Naive thymus-derived CD4-positive, alpha-beta T cell (primary cell): ENCODE results near the gene METTL24. TPM values are rescaled to one million over a fixed set of nuclear protein-coding genes. Genes with fewer than 3 reads are reported as not detected.

ENCODE experiments used
- ATAC-seq: fragments of 150-1000 bp; cut with Tn5 transposase; 2 replicates; pipeline ENCODE4 v1.10.0; 2021; ENCODE audit warnings: mild to moderate bottlenecking, moderate library complexity
- CTCF ChIA-PET: fragments of 350-600 bp; sonication (Branson Sonifier 250); formaldehyde crosslinking; loops from one replicate; lab custom pipeline; 2021; ENCODE audit warnings: antibody characterized with exemption; lab: Charles Lee
- POLR2A ChIA-PET: fragments of 350-600 bp; sonication (Branson Sonifier 250); formaldehyde crosslinking; loops from one replicate; lab custom pipeline; 2021; ENCODE audit warnings: antibody characterized with exemption, inconsistent platforms; lab: Charles Lee
- DNase-seq, 9 donors: peaks; one replicate each; pipeline versions ENCODE4 v3.0.0 to v3.0.0-alpha.2; 2020 to 2022; ENCODE audit warnings: mixed read lengths in 1 of 9
- H3K27ac ChIP-seq: one replicate; pipeline ENCODE4 v1.7.0; 2013; ENCODE audit warnings: mild to moderate bottlenecking, low read depth, low read length, moderate library complexity
- H3K27me3 ChIP-seq, 2 donors: one replicate each; pipeline ENCODE4 v1.7.0; 2013; ENCODE audit warnings: low read length in 2 of 2, mild to moderate bottlenecking in 2 of 2, moderate library complexity in 2 of 2; ENCODE audit not compliant: control insufficient read depth in 2 of 2, insufficient read depth in 2 of 2
- H3K36me3 ChIP-seq, 3 experiments: 1 replicate in 2 of 3; 2 replicates in 1 of 3; pipeline ENCODE4 v1.7.0; 2013; ENCODE audit warnings: low read length in 3 of 3, mild to moderate bottlenecking in 3 of 3, moderate library complexity in 1 of 3; ENCODE audit not compliant: insufficient read depth in 3 of 3, control insufficient read depth in 2 of 3
- H3K4me1 ChIP-seq, 2 donors: one replicate each; pipeline ENCODE4 v1.7.0; 2013; ENCODE audit warnings: low read length in 2 of 2, mild to moderate bottlenecking in 2 of 2, moderate library complexity in 1 of 2; ENCODE audit not compliant: control insufficient read depth in 2 of 2, insufficient read depth in 2 of 2
- H3K4me3 ChIP-seq: 2 replicates; pipeline ENCODE4 v1.7.0; 2013; ENCODE audit warnings: mild to moderate bottlenecking, low read length
- H3K9me3 ChIP-seq, 3 experiments: 1 replicate in 2 of 3; 2 replicates in 1 of 3; pipeline ENCODE4 v1.7.0; 2013; ENCODE audit warnings: low read length in 3 of 3; ENCODE audit not compliant: control insufficient read depth in 2 of 3
- H3K27ac Mint-ChIP-seq, 9 donors: one replicate each; pipeline ENCODE4 v1.8.0; 2020 to 2022; ENCODE audit warnings: mixed read lengths in 9 of 9, mild to moderate bottlenecking in 8 of 9, moderate library complexity in 5 of 9, inconsistent platforms in 2 of 9
- H3K27me3 Mint-ChIP-seq, 5 donors: one replicate each; pipeline ENCODE4 v1.8.0; 2021 to 2022; ENCODE audit warnings: mixed read lengths in 5 of 5, mild to moderate bottlenecking in 1 of 5
- H3K36me3 Mint-ChIP-seq, 5 donors: one replicate each; pipeline ENCODE4 v1.8.0; 2020 to 2022; ENCODE audit warnings: mixed read lengths in 5 of 5, mild to moderate bottlenecking in 3 of 5, inconsistent platforms in 1 of 5
- H3K4me1 Mint-ChIP-seq, 7 donors: one replicate each; pipeline ENCODE4 v1.8.0; 2020 to 2022; ENCODE audit warnings: mixed read lengths in 7 of 7, mild to moderate bottlenecking in 3 of 7, inconsistent platforms in 1 of 7
- H3K4me3 Mint-ChIP-seq, 10 donors: one replicate each; pipeline ENCODE4 v1.8.0; 2020 to 2022; ENCODE audit warnings: mild to moderate bottlenecking in 10 of 10, mixed read lengths in 10 of 10, moderate library complexity in 6 of 10, inconsistent platforms in 2 of 10
- H3K9me3 Mint-ChIP-seq, 11 donors: one replicate each; pipeline ENCODE4 v1.8.0; 2020 to 2022; ENCODE audit warnings: mixed read lengths in 11 of 11, mild to moderate bottlenecking in 4 of 11, inconsistent platforms in 1 of 11, moderate library complexity in 1 of 11
- intact Hi-C, 2 donors: fragments of 100-400 bp; cut with micrococcal nuclease; formaldehyde crosslinking; loops; one replicate each; pipeline ENCODE4 v1.15.1; 2023
- polyA plus RNA-seq, 2 donors: library from polyadenylated mRNA; unstranded; fragments of 300-500 nt; fragmentation: Illumina TruSeq; gene quantifications; one replicate each; pipeline ENCODE4 v1.2.3, GENCODE V29; 2021
- total RNA-seq, 6 experiments: library from RNA in 5 of 6; stranded (reverse) in 5 of 6; gene quantifications; 1 replicate in 5 of 6; 2 replicates in 1 of 6; pipeline ENCODE4 v1.2.3 and lab custom pipeline; 2021 to 2026

METTL24 gene
- total and polyA plus RNA-seq, 7 experiments from 2014 or later, result 0.47 TPM; not detected in 6

GRCh38 chr6:110387986-110388385 lies 29.8 kb upstream of the METTL24 start:
- no peaks in the 10 kb centered on the region for H3K27me3 Mint-ChIP-seq
- intact Hi-C loops, result no loop called here
- DNase-seq (no peak), ATAC-seq (no peak)
- H3K4me3 Mint-ChIP-seq, result no peak overlapping the region
- ChIA-PET CTCF (interaction anchor here (0.6 kb wide), 1 partner anchor 211 kb away, joined by 3 read pairs; no protein-coding TSS in a partner anchor), POLR2A (interaction anchor here (0.7 kb wide), 1 partner anchor 1639 kb away, joined by 7 read pairs; no protein-coding TSS in a partner anchor)
- Histone ChIP-seq H3K4me3 (no peak overlapping the region), H3K9me3 (no peaks in the 10 kb centered on the region), H3K36me3 (no peaks in the 10 kb centered on the region), H3K4me1 (peaks cover 0 to 3% of the 10 kb centered on the region in 2 donors), H3K27me3 (no peaks in the 10 kb centered on the region), H3K27ac (no peak overlapping the region)
- no peaks in the 10 kb centered on the region for H3K9me3 Mint-ChIP-seq
- H3K4me1 Mint-ChIP-seq, result peaks cover 9 to 27% (median 23%) of the 10 kb centered on the region in 7 donors
- H3K36me3 Mint-ChIP-seq, result no peaks in the 10 kb centered on the region
- no peak overlapping the region for H3K27ac Mint-ChIP-seq

- Mint-ChIP-seq H3K4me1 (peaks cover 7 to 21% (median 19%) of the 10 kb centered on the region in 7 donors), H3K27me3 (peaks cover 0 to 7% (median 3%) of the 10 kb centered on the region in 5 donors), H3K27ac (no peak overlapping the region), H3K9me3 (peaks cover 0 to 11% (median 2%) of the 10 kb centered on the region in 11 donors), H3K36me3 (peaks cover 0 to 10% (median 0%) of the 10 kb centered on the region in 5 donors), H3K4me3 (no peak overlapping the region)
- Histone ChIP-seq H3K9me3 (no peaks in the 10 kb centered on the region), H3K36me3 (no peaks in the 10 kb centered on the region), H3K4me3 (no peak overlapping the region), H3K27ac (no peak overlapping the region), H3K4me1 (peaks cover 0 to 3% of the 10 kb centered on the region in 2 donors), H3K27me3 (no peaks in the 10 kb centered on the region)
- intact Hi-C loops, result no loop called here
- ChIA-PET POLR2A (interaction anchor here (1.1 kb wide), 1 partner anchor 10 kb away, joined by 3 read pairs; no protein-coding TSS in a partner anchor), CTCF (interaction anchor here (0.7 kb wide), 1 partner anchor 172 kb away, joined by 3 read pairs; no protein-coding TSS in a partner anchor)
- ATAC-seq (no peak), DNase-seq (no peak)
Observed at GRCh38 chr6:110385458-110385863, 27.3 kb upstream of the METTL24 start.

GRCh38 chr6:110378552-110378951 lies 20.4 kb upstream of the METTL24 start:
- Histone ChIP-seq H3K27ac (no peak overlapping the region), H3K4me3 (no peak overlapping the region), H3K4me1 (no peaks in the 10 kb centered on the region), H3K9me3 (no peaks in the 10 kb centered on the region), H3K36me3 (no peaks in the 10 kb centered on the region), H3K27me3 (no peaks in the 10 kb centered on the region)
- intact Hi-C loops, result no loop called here
- no peak overlapping the region for H3K27ac Mint-ChIP-seq
- DNase-seq (no peak), ATAC-seq (no peak)
- peaks cover 0 to 11% (median 2%) of the 10 kb centered on the region in 11 donors for H3K9me3 Mint-ChIP-seq
- ChIA-PET CTCF (no interaction called here), POLR2A (no interaction called here)
- no peaks in the 10 kb centered on the region for H3K4me1 Mint-ChIP-seq
- H3K27me3 Mint-ChIP-seq, result peaks cover 0 to 12% (median 8%) of the 10 kb centered on the region in 5 donors
- no peak overlapping the region for H3K4me3 Mint-ChIP-seq
- H3K36me3 Mint-ChIP-seq, result peaks cover 0 to 11% (median 0%) of the 10 kb centered on the region in 5 donors

- ATAC-seq, result no peak
- Mint-ChIP-seq H3K36me3 (no peaks in the 10 kb centered on the region), H3K27ac (no peak overlapping the region), H3K4me3 (no peak overlapping the region), H3K4me1 (peaks cover 0 to 39% (median 23%) of the 10 kb centered on the region in 7 donors), H3K27me3 (peaks cover 0 to 30% (median 6%) of the 10 kb centered on the region in 5 donors), H3K9me3 (peaks cover 0 to 4% (median 0%) of the 10 kb centered on the region in 11 donors)
- ChIA-PET POLR2A (no interaction called here), CTCF (no interaction called here)
- H3K4me1 ChIP-seq, result peaks cover 0 to 23% of the 10 kb centered on the region in 2 donors
- H3K9me3 ChIP-seq, result no peaks in the 10 kb centered on the region
- H3K36me3 ChIP-seq, result no peaks in the 10 kb centered on the region
- no peaks in the 10 kb centered on the region for H3K27me3 ChIP-seq
- no peak for DNase-seq
- no peak overlapping the region for H3K4me3 ChIP-seq
- H3K27ac ChIP-seq, result no peak overlapping the region
- intact Hi-C loops, result no loop called here
Observed at GRCh38 chr6:110369066-110369465, 10.9 kb upstream of the METTL24 start.

GRCh38 chr6:110368284-110368683 lies 10.1 kb upstream of the METTL24 start:
- intact Hi-C loops, result no loop called here
- no peak for ATAC-seq
- ChIA-PET CTCF (no interaction called here), POLR2A (no interaction called here)
- H3K9me3 Mint-ChIP-seq, result peaks cover 0 to 4% (median 0%) of the 10 kb centered on the region in 11 donors
- Histone ChIP-seq H3K27ac (no peak overlapping the region), H3K27me3 (no peaks in the 10 kb centered on the region), H3K36me3 (no peaks in the 10 kb centered on the region), H3K9me3 (no peaks in the 10 kb centered on the region), H3K4me3 (no peak overlapping the region), H3K4me1 (peaks cover 0 to 23% of the 10 kb centered on the region in 2 donors)
- no peak for DNase-seq
- H3K27me3 Mint-ChIP-seq, result peaks cover 0 to 32% (median 8%) of the 10 kb centered on the region in 5 donors
- H3K27ac Mint-ChIP-seq, result no peak overlapping the region
- H3K4me3 Mint-ChIP-seq, result no peak overlapping the region
- peaks cover 0 to 42% (median 23%) of the 10 kb centered on the region in 7 donors for H3K4me1 Mint-ChIP-seq
- no peaks in the 10 kb centered on the region for H3K36me3 Mint-ChIP-seq

- Histone ChIP-seq H3K27ac (no peak overlapping the region), H3K4me1 (peaks cover 0 to 23% of the 10 kb centered on the region in 2 donors), H3K36me3 (no peaks in the 10 kb centered on the region), H3K9me3 (no peaks in the 10 kb centered on the region), H3K27me3 (peaks cover 0 to under 1% of the 10 kb centered on the region in 2 donors), H3K4me3 (no peak overlapping the region)
- CTCF ChIA-PET, result no interaction called here
- Mint-ChIP-seq H3K27ac (no peak overlapping the region), H3K27me3 (peaks cover 0 to 33% (median 8%) of the 10 kb centered on the region in 5 donors), H3K36me3 (no peaks in the 10 kb centered on the region), H3K4me3 (no peak overlapping the region), H3K4me1 (peaks cover 0 to 42% (median 23%) of the 10 kb centered on the region in 7 donors), H3K9me3 (peaks cover 0 to 4% (median 0%) of the 10 kb centered on the region in 11 donors)
- ATAC-seq (no peak), DNase-seq (no peak)
- intact Hi-C loops, result no loop called here
- POLR2A ChIA-PET, result no interaction called here
Observed at GRCh38 chr6:110367825-110368224, 9.7 kb upstream of the METTL24 start.

GRCh38 chr6:110366975-110367374 lies 8.8 kb upstream of the METTL24 start:
- no peak overlapping the region for H3K27ac ChIP-seq
- H3K27me3 ChIP-seq, result peaks cover 0 to 6% of the 10 kb centered on the region in 2 donors
- Mint-ChIP-seq H3K9me3 (no peaks in the 10 kb centered on the region), H3K27ac (peak overlapping the region in 7 of 9 donors; percentile 22 to 80 (median 58)), H3K4me3 (peak overlapping the region in 2 of 10 donors; percentile 25 to 60), H3K36me3 (no peaks in the 10 kb centered on the region), H3K4me1 (peaks cover 0 to 42% (median 23%) of the 10 kb centered on the region in 7 donors), H3K27me3 (peaks cover 0 to 40% (median 13%) of the 10 kb centered on the region in 5 donors)
- CTCF ChIA-PET, result no interaction called here
- ATAC-seq (no peak), DNase-seq (peak in 1 of 9 donors; percentile 4)
- H3K4me3 ChIP-seq, result no peak overlapping the region
- no peaks in the 10 kb centered on the region for H3K9me3 ChIP-seq
- POLR2A ChIA-PET, result no interaction called here
- H3K4me1 ChIP-seq, result peaks cover 0 to 23% of the 10 kb centered on the region in 2 donors
- no peaks in the 10 kb centered on the region for H3K36me3 ChIP-seq
- intact Hi-C loops, result no loop called here
